ENCODE data around the gene B3GNT9. TPM values are rescaled to one million over a fixed set of nuclear protein-coding genes. Genes with fewer than 3 reads are reported as not detected.

B3GNT9 gene
- total RNA-seq, 1 experiment from 2014 or later: 10.0 TPM

Other genes starting within 250 kb of the B3GNT9 start
- gene CDH16, start 232.1 kb downstream of the B3GNT9 start, total RNA-seq (2014; rRNA removed; shearing (Covaris generic); ENCODE audit: low replicate concordance): not detected in 2 replicates
- 1.6 and 10.4 TPM in 2 replicates for gene RRAD, start 225.5 kb downstream of the B3GNT9 start, total RNA-seq (2014; rRNA removed; shearing (Covaris generic); ENCODE audit: low replicate concordance)
- 52.7 and 125 TPM in 2 replicates for gene CIAO2B, start 216.6 kb downstream of the B3GNT9 start, total RNA-seq (2014; rRNA removed; shearing (Covaris generic); ENCODE audit: low replicate concordance)
- 12.8 and 32.7 TPM in 2 replicates for gene CES2, start 215.5 kb downstream of the B3GNT9 start, total RNA-seq (2014; rRNA removed; shearing (Covaris generic); ENCODE audit: low replicate concordance)
- gene CES3, start 189.7 kb downstream of the B3GNT9 start, total RNA-seq (2014; rRNA removed; shearing (Covaris generic); ENCODE audit: low replicate concordance): 1.3 and 1.9 TPM in 2 replicates
- gene CES4A, start 162.4 kb downstream of the B3GNT9 start, total RNA-seq (2014; rRNA removed; shearing (Covaris generic); ENCODE audit: low replicate concordance): 0.82 TPM in 1 of 2 replicates, not detected in the other
- gene CBFB, start 121.8 kb downstream of the B3GNT9 start, total RNA-seq (2014; rRNA removed; shearing (Covaris generic); ENCODE audit: low replicate concordance): 15.8 and 22.5 TPM in 2 replicates
- 5.6 and 18.9 TPM in 2 replicates for gene PHAF1, start 41.1 kb downstream of the B3GNT9 start, total RNA-seq (2014; rRNA removed; shearing (Covaris generic); ENCODE audit: low replicate concordance)
- gene TRADD, start 8.9 kb upstream of the B3GNT9 start, total RNA-seq (2014; rRNA removed; shearing (Covaris generic); ENCODE audit: low replicate concordance): 11.4 and 14.4 TPM in 2 replicates
- 2.5 and 7.0 TPM in 2 replicates for gene FBXL8, start 9.0 kb upstream of the B3GNT9 start, total RNA-seq (2014; rRNA removed; shearing (Covaris generic); ENCODE audit: low replicate concordance)
- 3.9 TPM in 1 of 2 replicates, not detected in the other for gene HSF4, start 13.7 kb upstream of the B3GNT9 start, total RNA-seq (2014; rRNA removed; shearing (Covaris generic); ENCODE audit: low replicate concordance)
- 9.9 and 16.5 TPM in 2 replicates for gene NOL3, start 19.5 kb upstream of the B3GNT9 start, total RNA-seq (2014; rRNA removed; shearing (Covaris generic); ENCODE audit: low replicate concordance)
- 5.7 and 8.5 TPM in 2 replicates for gene MATCAP1, start 33.0 kb upstream of the B3GNT9 start, total RNA-seq (2014; rRNA removed; shearing (Covaris generic); ENCODE audit: low replicate concordance)
- not detected in 2 replicates for gene EXOC3L1, start 39.1 kb upstream of the B3GNT9 start, total RNA-seq (2014; rRNA removed; shearing (Covaris generic); ENCODE audit: low replicate concordance)
- gene E2F4, start 41.2 kb upstream of the B3GNT9 start, total RNA-seq (2014; rRNA removed; shearing (Covaris generic); ENCODE audit: low replicate concordance): 72.5 and 81.0 TPM in 2 replicates
- 1.9 TPM in 1 of 2 replicates, not detected in the other for gene ELMO3, start 48.1 kb upstream of the B3GNT9 start, total RNA-seq (2014; rRNA removed; shearing (Covaris generic); ENCODE audit: low replicate concordance)
- 27.1 and 33.2 TPM in 2 replicates for gene TMEM208, start 76.1 kb upstream of the B3GNT9 start, total RNA-seq (2014; rRNA removed; shearing (Covaris generic); ENCODE audit: low replicate concordance)
- 7.7 and 8.9 TPM in 2 replicates for gene FHOD1, start 96.5 kb upstream of the B3GNT9 start, total RNA-seq (2014; rRNA removed; shearing (Covaris generic); ENCODE audit: low replicate concordance)
- gene SLC9A5, start 98.0 kb upstream of the B3GNT9 start, total RNA-seq (2014; rRNA removed; shearing (Covaris generic); ENCODE audit: low replicate concordance): 0.03 TPM in 1 of 2 replicates, not detected in the other
- 78.0 and 80.1 TPM in 2 replicates for gene PLEKHG4, start 128.5 kb upstream of the B3GNT9 start, total RNA-seq (2014; rRNA removed; shearing (Covaris generic); ENCODE audit: low replicate concordance)
- not detected in 2 replicates for gene KCTD19, start 175.7 kb upstream of the B3GNT9 start, total RNA-seq (2014; rRNA removed; shearing (Covaris generic); ENCODE audit: low replicate concordance)
- 0.33 and 0.39 TPM in 2 replicates for gene LRRC36, start 175.8 kb upstream of the B3GNT9 start, total RNA-seq (2014; rRNA removed; shearing (Covaris generic); ENCODE audit: low replicate concordance)
- gene TPPP3, start 242.5 kb upstream of the B3GNT9 start, total RNA-seq (2014; rRNA removed; shearing (Covaris generic); ENCODE audit: low replicate concordance): not detected in 2 replicates

Data from MG63 (cell line).